GM21576 (cell line): ENCODE measurements around the gene RWDD4.

ENCODE experiments used
- ATAC-seq: cut with Tn5 transposase; IDR thresholded peaks from one replicate; pipeline ENCODE4 v1.9.1; 2021; ENCODE audit warnings: mild to moderate bottlenecking, moderate library complexity; ENCODE audit not compliant: unreplicated experiment

The RWDD4 gene

GRCh38 chr4:183659029-183659871, at the start of gene RWDD4, which contains the start of gene TRAPPC11:
TSS of gene RWDD4 (minus strand) at chr4:183659185. CDS start at chr4:183658952, 233 bp downstream.
TSS of gene TRAPPC11 (plus strand) at chr4:183659293. CDS start at chr4:183663868, 4,575 bp downstream.
- ATAC-seq: peak; percentile 99

DNA sequence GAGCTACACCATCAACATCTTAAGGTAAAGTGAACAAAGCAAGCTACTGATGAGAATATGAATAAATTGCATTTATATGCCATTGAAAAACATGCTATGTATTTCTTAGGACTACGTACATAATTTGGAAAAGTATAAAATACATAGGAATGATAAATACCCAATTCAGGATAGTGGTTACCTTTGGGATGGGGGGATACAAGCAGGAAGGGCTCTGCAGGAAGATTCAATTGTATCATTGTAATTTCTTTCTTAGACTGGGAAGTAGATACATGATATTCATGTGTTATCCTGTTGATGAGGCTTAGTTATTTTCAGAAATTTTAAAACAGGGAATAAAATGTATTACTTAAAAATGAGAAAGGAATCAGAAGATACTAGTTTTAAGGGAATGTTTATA, 43.5 kb upstream of the RWDD4 start:
- ATAC-seq: no peak

GRCh38 chr4:183700407-183700806, 41.4 kb upstream of the RWDD4 start:
- ATAC-seq: no peak

GRCh38 chr4:183698909-183699308, 39.9 kb upstream of the RWDD4 start:
- no peak for ATAC-seq

DNA sequence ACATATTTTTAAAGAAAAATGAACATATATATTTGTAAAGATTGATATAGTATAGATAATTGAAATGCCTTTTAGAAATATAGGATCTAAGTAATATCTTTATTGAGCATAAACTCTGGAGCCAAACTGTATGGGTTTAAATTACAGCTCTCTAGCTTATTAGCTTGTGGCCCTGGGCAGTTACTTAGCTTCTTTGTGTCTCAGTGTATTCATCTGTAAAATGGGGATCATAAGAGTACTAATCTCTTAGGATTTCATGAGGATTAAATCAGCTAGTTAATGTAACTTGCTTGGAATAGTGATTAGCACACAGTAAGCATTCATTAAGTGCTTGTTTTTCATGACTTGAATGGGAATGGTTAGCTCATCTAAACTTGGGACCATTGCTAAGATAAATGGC, 32.9 kb upstream of the RWDD4 start:
- no peak for ATAC-seq

DNA sequence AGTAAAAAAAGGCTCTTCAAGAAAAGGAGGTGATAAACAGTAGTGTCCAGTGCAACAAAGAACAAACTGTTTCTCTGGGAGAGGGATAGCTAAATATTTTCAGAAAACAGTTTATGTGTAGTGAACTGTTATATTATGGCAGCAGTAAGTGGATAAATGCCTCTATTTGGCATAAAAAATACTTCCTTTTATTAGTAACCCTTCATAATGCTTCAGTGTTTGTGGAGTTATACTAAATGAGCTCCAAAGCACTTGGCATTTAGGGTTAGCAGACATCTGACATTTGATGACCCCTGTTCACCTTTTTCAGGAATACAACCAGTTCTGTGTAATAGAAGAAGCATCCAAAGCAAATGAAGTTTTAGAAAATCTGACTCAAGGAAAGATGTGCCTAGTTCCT, 32.0 kb upstream of the RWDD4 start:
- ATAC-seq: no peak

DNA sequence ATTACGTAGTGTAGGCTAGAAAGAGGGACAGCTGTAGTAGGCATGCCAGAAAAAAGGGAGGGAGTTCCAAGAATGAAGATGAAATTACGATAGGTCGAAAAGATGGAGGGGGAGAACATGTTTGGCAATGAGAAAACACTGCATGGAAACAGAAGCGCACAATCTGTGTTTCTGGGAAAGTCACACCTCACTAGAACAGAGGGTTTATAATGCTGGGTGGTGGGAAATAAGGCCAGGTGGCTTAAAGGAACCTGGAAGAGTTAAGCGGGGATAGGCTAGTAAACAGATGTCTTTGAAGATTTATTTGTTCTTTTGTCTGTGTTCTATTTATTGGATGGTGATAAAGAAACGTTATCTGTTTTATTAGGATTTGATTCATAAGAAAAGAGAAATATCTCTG, 29.2 kb upstream of the RWDD4 start:
- no peak for ATAC-seq

DNA sequence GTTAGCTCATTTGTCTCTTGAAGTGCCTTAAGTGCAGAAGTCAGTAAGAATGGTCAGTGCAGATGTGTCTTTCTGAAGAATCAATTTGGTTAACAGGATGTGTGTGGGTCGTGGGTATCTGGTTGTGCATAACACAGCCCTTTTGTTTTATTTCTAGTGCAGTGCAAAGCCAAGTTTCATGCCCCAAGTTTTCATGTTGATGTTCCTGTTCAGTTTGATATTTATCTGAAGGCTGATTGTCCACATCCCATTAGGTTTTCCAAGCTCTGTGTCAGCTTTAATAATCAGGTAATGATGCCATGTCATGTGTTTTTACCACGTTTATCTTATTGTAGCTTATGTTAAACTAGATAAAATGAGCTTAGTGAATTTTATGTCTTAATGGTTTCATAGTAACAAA, 27.5 kb upstream of the RWDD4 start:
- no peak for ATAC-seq

- no peak for ATAC-seq
Measured at GRCh38 chr4:183681119-183681518, 22.1 kb upstream of the RWDD4 start.

DNA sequence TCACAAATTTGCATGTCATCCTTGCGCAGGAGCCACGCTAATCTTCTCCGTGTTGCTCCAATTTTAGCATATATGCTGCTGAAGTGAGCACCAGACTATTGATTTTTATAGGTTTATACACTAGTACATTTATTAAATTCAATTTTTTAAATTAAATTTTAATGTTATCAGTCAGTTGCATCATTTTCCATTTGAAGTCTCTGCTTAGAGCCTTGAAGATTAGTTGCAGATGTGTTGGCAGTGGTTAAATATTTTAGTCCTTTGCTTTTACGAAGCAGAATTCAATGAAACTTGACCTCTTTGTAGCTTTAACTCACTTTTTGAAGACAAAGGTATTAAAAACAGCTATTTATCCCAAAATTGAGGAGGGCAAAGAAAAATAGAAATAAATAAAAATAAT, 16.6 kb upstream of the RWDD4 start:
- no peak for ATAC-seq

DNA sequence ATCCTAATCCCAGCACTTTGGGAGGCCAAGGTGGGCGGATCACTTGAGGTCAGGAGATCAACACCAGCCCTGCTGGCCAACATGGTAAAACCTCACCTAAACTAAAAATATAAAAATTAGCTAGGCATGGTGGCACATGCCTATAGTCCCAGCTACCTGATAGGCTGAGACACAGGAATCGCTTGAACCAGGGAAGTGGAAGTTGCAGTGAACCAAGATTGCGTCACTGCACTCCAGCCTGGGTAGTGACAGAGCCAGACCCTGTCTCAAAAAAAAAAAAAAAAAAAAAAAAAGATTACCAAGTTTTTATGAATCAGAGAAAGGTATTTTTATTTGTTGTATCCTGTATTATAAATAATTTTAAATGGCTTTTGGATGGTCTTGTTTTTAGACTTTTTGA, 15.2 kb upstream of the RWDD4 start:
- no peak for ATAC-seq

DNA sequence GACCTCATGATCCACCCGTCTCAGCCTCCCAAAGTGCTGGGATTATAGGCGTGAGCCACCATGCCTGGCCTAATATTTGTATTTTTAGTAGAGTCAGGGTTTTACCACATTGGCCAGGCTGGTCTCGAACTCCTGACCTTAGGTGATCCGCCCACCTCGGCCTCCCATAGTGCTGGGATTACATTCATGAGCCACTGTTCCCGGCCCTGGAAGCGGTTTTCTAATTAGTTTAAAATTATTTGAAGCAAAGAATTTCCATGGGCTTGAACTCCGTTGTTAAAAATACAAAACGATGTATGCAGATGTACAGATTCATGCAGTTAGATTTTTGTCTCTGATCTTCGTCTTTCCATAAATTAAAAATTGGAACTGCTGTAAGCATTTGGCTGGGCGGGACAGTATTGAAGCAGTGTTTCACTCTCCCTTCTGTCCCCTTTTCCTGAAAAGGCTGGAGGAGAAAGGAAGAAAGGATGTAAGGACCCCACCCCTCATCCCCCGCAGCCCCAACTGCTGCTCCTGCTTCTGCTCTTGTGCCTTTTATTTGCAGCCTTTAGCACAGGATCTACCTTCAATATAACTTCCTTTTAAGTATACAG, 12.1 kb upstream of the RWDD4 start:
- ATAC-seq: no peak

DNA sequence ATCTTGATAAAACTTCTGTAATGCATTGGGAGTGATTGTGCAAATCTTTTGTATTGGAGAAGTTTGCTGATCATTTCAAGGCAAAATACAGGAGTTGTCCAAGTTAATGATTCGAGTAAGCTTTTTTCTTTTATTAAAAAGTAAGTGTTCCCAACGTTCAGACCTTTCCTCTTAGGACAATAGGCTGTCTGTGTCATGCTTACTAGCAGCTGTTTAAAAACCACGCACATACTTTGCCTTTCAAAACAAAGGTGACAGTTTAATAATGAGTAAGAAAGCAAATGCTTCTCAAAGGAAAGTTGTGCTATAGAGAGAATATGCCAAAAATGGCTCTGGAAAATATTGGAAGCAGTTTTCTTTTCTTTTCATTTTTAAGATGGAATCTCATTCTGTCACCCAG, 11.3 kb upstream of the RWDD4 start:
- ATAC-seq: no peak

DNA sequence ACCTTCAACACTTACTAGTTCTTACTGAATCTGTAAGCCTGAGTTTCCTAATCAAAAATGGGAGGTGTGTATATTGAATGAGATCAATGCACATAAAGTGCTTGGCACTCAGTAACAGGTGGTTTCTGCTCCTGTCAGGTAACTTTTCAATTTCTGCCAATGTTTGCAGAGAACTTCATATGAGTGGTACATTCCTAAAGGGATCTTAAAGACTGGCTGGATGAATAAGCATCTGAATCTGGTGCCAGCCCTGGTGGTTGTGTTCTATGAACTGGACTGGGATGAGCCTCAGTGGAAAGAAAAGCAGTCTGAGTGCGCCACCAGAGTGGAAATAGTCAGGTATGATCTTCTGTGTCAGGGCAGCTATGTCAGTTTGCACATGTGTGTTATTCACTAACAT, 7.1 kb upstream of the RWDD4 start:
- ATAC-seq: no peak

DNA sequence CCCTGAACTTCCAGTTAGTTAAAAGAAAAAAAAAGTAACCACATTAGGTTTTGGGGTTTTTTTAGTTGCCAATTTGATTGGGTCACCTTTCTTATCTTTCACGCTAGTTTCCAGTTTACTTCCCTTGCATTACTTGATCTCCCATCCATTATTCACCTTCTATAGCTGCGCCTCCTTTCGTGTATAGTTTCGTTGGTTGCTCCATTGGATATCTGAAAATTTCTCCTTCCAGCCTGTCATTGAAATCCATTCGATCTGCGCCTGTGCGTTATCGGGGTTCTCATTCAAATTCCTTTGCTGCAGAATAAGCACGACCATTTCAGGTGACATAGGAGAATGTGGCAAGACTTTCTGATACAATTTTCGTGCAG, 872 bp upstream of the RWDD4 start:
- ATAC-seq: no peak

DNA sequence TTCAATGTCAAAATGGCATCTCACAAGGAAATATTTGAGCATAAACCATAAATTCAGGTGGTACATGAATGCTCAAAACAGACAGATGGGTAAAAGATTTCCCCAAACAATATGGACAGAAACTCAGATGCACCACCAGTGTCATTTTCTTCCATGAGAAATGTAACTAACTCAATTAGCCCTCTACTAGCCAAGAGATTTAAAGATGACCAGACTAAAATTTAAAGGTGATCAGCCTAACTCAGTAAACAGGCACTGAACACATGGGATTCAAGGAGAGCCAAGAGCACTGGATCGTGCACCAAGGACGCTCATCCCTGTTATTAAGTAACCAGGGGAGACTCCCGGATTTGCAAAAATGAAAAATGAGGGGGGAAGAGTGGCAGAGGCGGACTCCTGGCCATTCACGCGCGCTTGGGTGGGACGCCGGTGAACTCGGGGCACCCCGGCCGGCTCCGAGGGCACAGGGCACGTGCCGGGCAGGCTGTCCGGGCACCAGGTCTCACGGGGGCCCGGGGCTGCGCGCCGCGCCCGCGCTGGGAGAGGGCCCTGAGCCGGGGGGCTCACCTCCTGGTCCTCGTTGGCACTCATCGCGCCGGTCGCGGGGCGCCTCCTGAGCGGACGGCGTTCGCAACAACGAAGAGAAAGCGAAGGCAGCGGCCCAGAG, 490 bp downstream of the RWDD4 start:
- ATAC-seq: peak; percentile 19

DNA sequence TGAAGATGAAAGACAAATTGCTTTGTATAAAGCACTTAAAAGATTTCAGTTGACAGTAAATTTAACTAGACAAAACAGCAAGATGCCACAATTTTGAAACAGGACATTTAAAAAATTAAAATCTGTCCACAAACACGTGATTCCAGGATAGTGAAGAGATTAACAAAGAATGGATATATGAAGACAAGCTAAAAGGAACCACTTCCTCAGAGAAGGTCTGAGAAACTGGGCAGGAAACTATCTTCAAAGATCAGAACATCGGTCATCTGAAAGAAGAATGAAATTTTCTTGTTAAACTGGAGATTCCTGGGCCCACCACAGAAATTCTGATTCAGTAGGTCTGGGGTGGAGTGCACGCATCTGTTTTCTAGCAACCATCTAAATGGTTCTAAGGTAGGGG, 1.4 kb downstream of the RWDD4 start:
- no peak for ATAC-seq

DNA sequence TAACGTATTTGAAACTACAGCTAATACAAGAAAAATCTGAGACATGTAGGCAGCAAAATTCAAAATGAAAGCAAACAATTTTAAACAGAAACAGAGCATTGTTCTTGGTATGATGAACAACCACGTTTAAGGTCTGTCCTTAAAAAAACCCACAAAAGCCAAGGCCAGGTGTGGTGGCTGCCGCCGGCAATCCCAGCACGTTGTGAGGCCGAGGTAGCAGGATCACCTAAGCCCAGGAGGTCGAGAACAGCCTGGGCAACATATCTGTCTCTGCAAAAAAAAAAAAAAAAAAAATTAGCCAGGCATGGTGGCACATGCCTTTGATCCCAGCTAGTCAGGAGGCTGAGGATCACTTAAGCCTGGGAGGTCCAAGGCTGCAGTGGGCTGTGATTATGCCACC, 13.7 kb downstream of the RWDD4 start:
- ATAC-seq: no peak

GRCh38 chr4:183639291-183639690, 19.7 kb downstream of the RWDD4 start:
- no peak for ATAC-seq

DNA sequence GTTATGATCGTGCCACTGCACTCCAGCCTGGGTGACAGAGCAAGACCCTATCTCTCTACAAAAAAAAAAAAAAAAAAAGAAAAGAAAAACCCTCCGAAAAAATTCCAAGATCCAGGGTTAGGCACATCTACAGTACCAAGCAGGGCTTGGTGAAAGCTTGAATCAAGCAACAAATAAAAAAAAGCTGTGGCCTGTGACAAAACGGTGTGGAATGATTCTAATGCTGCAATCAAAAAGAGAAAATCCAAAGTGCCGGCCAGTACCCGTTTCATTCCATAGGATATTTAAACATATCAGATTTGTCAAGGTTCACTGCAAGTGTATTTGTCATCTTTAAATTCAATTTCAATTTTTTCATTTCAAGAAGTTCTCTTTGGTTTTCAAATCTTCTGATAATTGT, 20.5 kb downstream of the RWDD4 start:
- no peak for ATAC-seq

DNA sequence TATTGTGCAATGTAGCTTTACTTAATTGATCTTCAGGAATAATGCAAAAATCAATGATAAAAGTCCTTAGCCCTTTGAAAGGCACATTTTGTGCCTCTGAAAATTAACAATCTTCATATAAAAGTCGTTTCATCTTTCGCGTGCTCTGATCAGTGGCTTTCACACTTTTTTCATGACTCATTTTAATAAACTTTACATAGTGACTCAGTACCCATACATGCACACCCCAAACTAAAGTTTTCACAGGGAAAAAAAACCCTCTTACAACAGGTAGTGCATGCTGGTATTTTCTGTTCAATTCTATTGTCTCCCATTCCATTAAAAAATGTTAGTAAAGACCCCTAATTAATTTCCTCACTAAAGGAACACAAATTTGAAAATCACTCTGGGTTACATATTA, 21.5 kb downstream of the RWDD4 start:
- ATAC-seq: no peak

DNA sequence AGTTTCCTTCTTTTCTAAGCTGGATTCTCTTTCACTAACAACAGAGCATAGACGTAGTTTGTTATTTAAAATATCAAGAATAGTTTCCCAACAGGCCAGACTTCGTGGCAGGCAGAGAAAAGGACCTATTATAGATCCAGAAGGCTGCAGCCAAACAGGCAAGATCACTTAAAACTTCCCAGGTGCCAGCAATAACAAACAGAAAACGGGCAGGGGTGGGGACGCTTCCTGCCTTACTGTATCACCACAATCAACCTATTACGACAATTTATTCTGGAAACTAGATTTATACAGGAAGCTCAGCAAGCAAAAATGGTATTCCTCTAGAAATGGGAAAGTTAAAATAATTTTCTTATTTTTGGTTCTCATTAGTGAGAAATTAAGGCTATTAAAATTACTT, 22.1 kb downstream of the RWDD4 start:
- no peak for ATAC-seq
